ENCODE results near the gene DNASE1L3.

DNA sequence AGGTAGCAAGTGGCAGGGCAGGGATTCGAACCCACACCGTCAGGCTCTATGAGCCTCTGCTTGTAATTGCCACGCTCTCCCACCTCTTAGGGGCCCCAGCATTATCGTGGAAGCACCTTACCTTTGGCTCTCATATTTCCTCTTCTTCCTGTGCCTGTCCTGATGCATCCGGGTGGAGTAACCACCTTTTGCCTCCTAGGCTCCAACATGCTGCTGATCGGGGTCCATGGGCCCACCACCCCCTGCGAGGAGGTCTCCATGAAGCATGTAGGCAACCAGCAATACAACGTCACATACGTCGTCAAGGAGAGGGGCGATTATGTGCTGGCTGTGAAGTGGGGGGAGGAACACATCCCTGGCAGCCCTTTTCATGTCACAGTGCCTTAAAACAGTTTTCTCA lies 40.4 kb downstream of the DNASE1L3 start:
- TF ChIP-seq EP300 (conservative IDR thresholded peaks at IDR 0.05; ENCODE audit: poor library complexity, severe bottlenecking): no peak
- no peak for TF ChIP-seq SMC3 (conservative IDR thresholded peaks at IDR 0.05; ENCODE audit: poor library complexity)
- TF ChIP-seq, protein P1, sequence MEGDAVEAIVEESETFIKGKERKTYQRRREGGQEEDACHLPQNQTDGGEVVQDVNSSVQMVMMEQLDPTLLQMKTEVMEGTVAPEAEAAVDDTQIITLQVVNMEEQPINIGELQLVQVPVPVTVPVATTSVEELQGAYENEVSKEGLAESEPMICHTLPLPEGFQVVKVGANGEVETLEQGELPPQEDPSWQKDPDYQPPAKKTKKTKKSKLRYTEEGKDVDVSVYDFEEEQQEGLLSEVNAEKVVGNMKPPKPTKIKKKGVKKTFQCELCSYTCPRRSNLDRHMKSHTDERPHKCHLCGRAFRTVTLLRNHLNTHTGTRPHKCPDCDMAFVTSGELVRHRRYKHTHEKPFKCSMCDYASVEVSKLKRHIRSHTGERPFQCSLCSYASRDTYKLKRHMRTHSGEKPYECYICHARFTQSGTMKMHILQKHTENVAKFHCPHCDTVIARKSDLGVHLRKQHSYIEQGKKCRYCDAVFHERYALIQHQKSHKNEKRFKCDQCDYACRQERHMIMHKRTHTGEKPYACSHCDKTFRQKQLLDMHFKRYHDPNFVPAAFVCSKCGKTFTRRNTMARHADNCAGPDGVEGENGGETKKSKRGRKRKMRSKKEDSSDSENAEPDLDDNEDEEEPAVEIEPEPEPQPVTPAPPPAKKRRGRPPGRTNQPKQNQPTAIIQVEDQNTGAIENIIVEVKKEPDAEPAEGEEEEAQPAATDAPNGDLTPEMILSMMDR (IDR thresholded peaks at IDR 0.05; ENCODE audit: poor library complexity, severe bottlenecking): no peak
- TF ChIP-seq REST (IDR thresholded peaks at IDR 0.05; ENCODE audit: borderline replicate concordance): no peak
- TF ChIP-seq RAD21 (conservative IDR thresholded peaks at IDR 0.05): no peak
- no peak for TF ChIP-seq EZH2 (IDR thresholded peaks at IDR 0.05; ENCODE audit: borderline replicate concordance, insufficient read depth, low read length, poor library complexity, severe bottlenecking)

Data from neural cell (in vitro differentiated cells).